GM23248 (cell line): ENCODE measurements around the gene ARL14EP. TPM values are rescaled to one million over a fixed set of nuclear protein-coding genes. Genes with fewer than 3 reads are reported as not detected.

Experiments
- DNase-seq: peaks from one replicate; pipeline ENCODE4 v3.0.0-alpha.2; 2015
- H2AFZ ChIP-seq: fragments of 200-600 bp; sonication (generic); 2 replicates; pipeline ENCODE4 v1.6.1; 2016; ENCODE audit warnings: antibody characterized with exemption
- H3F3A ChIP-seq: fragments of 200-600 bp; sonication (generic); 2 replicates; pipeline ENCODE4 v1.6.1; 2016; ENCODE audit warnings: mild to moderate bottlenecking, antibody characterized with exemption, mixed run types; ENCODE audit not compliant: insufficient read depth
- H3K27ac ChIP-seq: fragments of 200-600 bp; sonication (generic); 2 replicates; pipeline ENCODE4 v1.5.1; 2016; ENCODE audit warnings: mild to moderate bottlenecking
- H3K27me3 ChIP-seq: fragments of 200-600 bp; sonication (generic); replicated peaks from 2 replicates; pipeline ENCODE4 v1.6.1; 2016; ENCODE audit warnings: mild to moderate bottlenecking; ENCODE audit not compliant: insufficient read depth
- H3K36me3 ChIP-seq: fragments of 200-600 bp; sonication (generic); 2 replicates; pipeline ENCODE4 v1.6.1; 2016; ENCODE audit warnings: low read depth, mild to moderate bottlenecking
- H3K4me1 ChIP-seq: fragments of 200-600 bp; sonication (generic); 2 replicates; pipeline ENCODE4 v1.6.1; 2016; ENCODE audit warnings: mild to moderate bottlenecking; ENCODE audit not compliant: insufficient read depth
- H3K4me2 ChIP-seq: fragments of 200-600 bp; sonication (generic); one replicate; pipeline ENCODE4 v1.6.1; 2016; ENCODE audit warnings: mild to moderate bottlenecking; ENCODE audit not compliant: unreplicated experiment
- H3K4me3 ChIP-seq: fragments of 200-600 bp; sonication (generic); 2 replicates; pipeline ENCODE4 v1.5.1; 2016; ENCODE audit warnings: mild to moderate bottlenecking
- H3K79me2 ChIP-seq: fragments of 200-600 bp; sonication (generic); 2 replicates; pipeline ENCODE4 v1.6.1; 2016; ENCODE audit warnings: mild to moderate bottlenecking; ENCODE audit not compliant: insufficient read depth
- H3K9ac ChIP-seq: fragments of 200-600 bp; sonication (generic); 2 replicates; pipeline ENCODE4 v1.6.1; 2016; ENCODE audit warnings: mild to moderate bottlenecking
- H3K9me2 ChIP-seq: fragments of 200-600 bp; sonication (generic); 2 replicates; pipeline ENCODE4 v1.6.1; 2016; ENCODE audit warnings: mixed run types, mild to moderate bottlenecking, moderate library complexity; ENCODE audit not compliant: insufficient read depth
- H3K9me3 ChIP-seq: fragments of 200-600 bp; sonication (generic); one replicate; pipeline ENCODE4 v1.6.1; 2017; ENCODE audit warnings: low read depth
- H4K20me1 ChIP-seq: fragments of 200-600 bp; sonication (generic); 2 replicates; pipeline ENCODE4 v1.6.0; 2016; ENCODE audit not compliant: insufficient read depth
- EZH2 ChIP-seq: fragments of 200-600 bp; sonication (generic); IDR thresholded peaks from 2 replicates; pipeline ENCODE4 v1.6.1; 2018; ENCODE audit warnings: antibody characterized with exemption, mild to moderate bottlenecking; ENCODE audit not compliant: insufficient read depth, poor library complexity, severe bottlenecking
- EZH2phosphoT487 ChIP-seq: fragments of 200-600 bp; sonication (generic); IDR thresholded peaks from 2 replicates; pipeline ENCODE4 v1.6.1; 2018; ENCODE audit warnings: antibody characterized with exemption, moderate library complexity, mild to moderate bottlenecking, low read depth; ENCODE audit not compliant: insufficient read depth
- WGBS, 2 experiments: methylation state at CpG; one replicate each; pipeline ENCODE4 v1.1.6; 2015 to 2017; ENCODE audit warnings: low lambda C conversion rate in 2 of 2, low coverage in 1 of 2; ENCODE audit errors: missing lambda C conversion rate in 2 of 2; 5-methylcytosine and 5-hydroxymethylcytosine counted together
- in situ Hi-C: fragments of 300-500 bp; cut with MboI; formaldehyde crosslinking; loops from 2 replicates; pipeline ENCODE4 v1.15.0; 2020
- polyA plus RNA-seq: library from polyadenylated mRNA; unstranded; fragments of >200 nt; fragmentation: Nextera tagmentation; extraction: Ambion mirVana; gene quantifications from 2 replicates; pipeline ENCODE4 v1.2.1, GENCODE V29; 2016
- total RNA-seq: library from RNA; depleted of rRNA; stranded (reverse); fragments of >200 nt; shearing (Covaris generic); gene quantifications from 2 replicates; pipeline ENCODE4 v1.2.3, GENCODE V29; 2014

The ARL14EP gene
- total and polyA plus RNA-seq, 2 experiments from 2014 or later, result 30.2 to 34.4 TPM

DNA sequence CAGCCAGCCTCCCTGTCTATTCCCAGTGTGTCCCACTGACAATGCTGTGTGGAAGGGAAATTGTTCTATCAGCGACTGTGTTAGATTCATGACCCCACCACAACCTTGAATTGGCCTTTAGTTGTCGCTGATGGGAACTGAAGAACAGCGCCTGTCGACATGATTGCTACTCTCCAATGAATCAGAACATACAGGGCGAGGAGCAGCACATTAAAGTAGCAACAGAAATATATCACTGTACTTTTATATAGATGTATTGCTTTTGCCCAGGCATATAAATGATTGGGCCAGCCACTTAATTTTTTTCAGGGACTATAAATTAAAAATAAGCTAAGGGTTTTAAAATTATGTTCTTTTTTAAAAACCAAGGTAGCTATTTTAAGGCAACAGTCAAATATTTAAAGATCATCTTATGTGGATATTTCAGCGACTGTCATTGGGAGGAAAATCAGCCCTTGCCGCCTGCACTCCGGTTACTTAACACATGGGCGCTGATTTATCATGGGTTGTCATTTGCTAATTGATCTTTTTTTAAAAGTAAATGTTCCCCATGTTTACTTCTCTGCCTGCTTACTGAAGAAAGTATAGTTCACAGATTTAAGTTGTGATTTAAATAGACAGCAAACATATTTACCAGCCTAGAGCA lies 42.1 kb downstream of the ARL14EP start:
- no peaks in the 10 kb centered on the region for H3K9me2 ChIP-seq
- H3K9ac ChIP-seq, result no peak overlapping the region
- H3K27ac ChIP-seq, result no peak overlapping the region
- WGBS, 2 experiments, result 60 to 62% methylated on average over 9 of the region's 9 CpGs
- H3K27me3 ChIP-seq, result 0 out of 2 replicates have a peak, but pooled peaks cover 7% of the 10 kb centered on the region
- H3K4me2 ChIP-seq, result no peak overlapping the region
- no peaks in the 10 kb centered on the region for H3K9me3 ChIP-seq
- TF ChIP-seq EZH2phosphoT487, result no peak
- no peak for TF ChIP-seq EZH2
- DNase-seq, result no peak
- H2AFZ ChIP-seq, result no peak overlapping the region
- in situ Hi-C loops, result loop anchor here (25.0 kb wide), 1 partner anchor 547 kb away; no protein-coding TSS in a partner anchor
- no peaks in the 10 kb centered on the region for H4K20me1 ChIP-seq
- H3K4me3 ChIP-seq, result no peak overlapping the region
- no peaks in the 10 kb centered on the region for H3K4me1 ChIP-seq
- H3K79me2 ChIP-seq, result no peaks in the 10 kb centered on the region
- no peaks in the 10 kb centered on the region for H3K36me3 ChIP-seq
- no peaks in the 10 kb centered on the region for H3F3A ChIP-seq

- Histone ChIP-seq H3K36me3 (no peaks in the 10 kb centered on the region), H3K4me2 (no peak overlapping the region), H3K4me3 (no peak overlapping the region), H3K9me2 (no peaks in the 10 kb centered on the region), H2AFZ (no peak overlapping the region), H3K9ac (no peak overlapping the region), H3K79me2 (no peaks in the 10 kb centered on the region), H3K4me1 (no peaks in the 10 kb centered on the region), H3K9me3 (no peaks in the 10 kb centered on the region), H3K27me3 (0 out of 2 replicates have a peak, but pooled peaks cover 7% of the 10 kb centered on the region), H3K27ac (no peak overlapping the region), H4K20me1 (no peaks in the 10 kb centered on the region), H3F3A (no peaks in the 10 kb centered on the region)
- no peak for DNase-seq
- no peak for TF ChIP-seq EZH2
- no peak for TF ChIP-seq EZH2phosphoT487
- 61 to 66% methylated on average over 3 of the region's 3 CpGs for WGBS, 2 experiments
- in situ Hi-C loops, result loop anchor here (25.0 kb wide), 1 partner anchor 546 kb away; no protein-coding TSS in a partner anchor
These were observed 43.1 kb downstream of the ARL14EP start for GRCh38 chr11:30365793-30366517.

DNA sequence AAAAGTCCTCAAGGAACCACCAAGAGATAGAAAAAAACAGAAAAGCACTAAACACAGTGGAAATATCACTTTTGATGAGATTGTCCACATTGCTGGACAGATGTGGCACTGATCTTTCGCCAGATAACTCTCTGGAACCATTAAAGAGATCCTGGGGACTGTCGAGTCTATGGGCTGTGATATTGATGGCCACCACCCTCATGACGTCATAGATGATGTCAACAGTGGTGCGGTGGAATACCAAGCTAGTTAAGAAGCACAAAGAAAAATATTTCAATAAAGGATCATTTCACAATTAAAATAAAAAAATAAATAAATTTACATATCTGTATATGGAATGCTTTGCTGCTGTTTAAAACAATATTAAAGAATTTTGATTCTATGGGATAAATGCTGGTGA lies 45.5 kb downstream of the ARL14EP start:
- Histone ChIP-seq H3K9me2 (no peaks in the 10 kb centered on the region), H3K79me2 (no peaks in the 10 kb centered on the region), H2AFZ (no peak overlapping the region), H3K9me3 (no peaks in the 10 kb centered on the region), H3K4me1 (no peaks in the 10 kb centered on the region), H3K4me2 (no peak overlapping the region), H4K20me1 (no peaks in the 10 kb centered on the region), H3K9ac (no peak overlapping the region), H3K4me3 (no peak overlapping the region), H3K27ac (no peak overlapping the region), H3K27me3 (0 out of 2 replicates have a peak, but pooled peaks cover 9% of the 10 kb centered on the region), H3F3A (no peaks in the 10 kb centered on the region), H3K36me3 (no peaks in the 10 kb centered on the region)
- 33 to 42% methylated on average over 4 of the region's 4 CpGs for WGBS, 2 experiments
- TF ChIP-seq EZH2phosphoT487 (no peak), EZH2 (no peak)
- DNase-seq, result no peak
- in situ Hi-C loops, result loop anchor here (25.0 kb wide), 1 partner anchor 544 kb away; no protein-coding TSS in a partner anchor

DNA sequence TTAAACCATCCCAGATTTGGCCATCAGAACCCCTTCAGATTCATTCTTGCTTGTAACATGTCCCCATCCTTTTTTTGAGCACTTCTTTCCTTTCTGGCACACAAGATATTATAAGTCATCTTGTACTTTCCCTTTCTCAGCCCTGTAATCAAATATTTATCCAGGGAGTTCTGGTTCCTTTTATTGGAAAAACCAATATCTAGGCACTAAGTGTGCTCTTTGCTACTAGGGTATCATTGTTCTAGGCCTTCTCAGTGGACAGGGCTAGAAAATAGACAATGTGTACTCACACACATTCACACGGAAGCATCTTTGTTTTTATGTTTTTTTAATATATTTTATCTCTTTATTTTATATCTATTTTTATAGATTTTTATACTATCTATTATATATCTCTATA lies 47.3 kb downstream of the ARL14EP start:
- no peak for DNase-seq
- peaks cover 7% of the 10 kb centered on the region; the same call in 1 of the 2 replicates for H3K27me3 ChIP-seq

More for the DNA sequence above, 47.3 kb downstream of the ARL14EP start:
- H3K4me3 ChIP-seq, result no peak overlapping the region
- no peaks in the 10 kb centered on the region for H3K9me2 ChIP-seq
- no peak overlapping the region for H3K4me2 ChIP-seq
- no peak overlapping the region for H2AFZ ChIP-seq
- no peaks in the 10 kb centered on the region for H3F3A ChIP-seq
- H3K79me2 ChIP-seq, result no peaks in the 10 kb centered on the region
- no peaks in the 10 kb centered on the region for H3K4me1 ChIP-seq
- no peak overlapping the region for H3K27ac ChIP-seq
- no peaks in the 10 kb centered on the region for H3K9me3 ChIP-seq
- no peak for TF ChIP-seq EZH2phosphoT487
- no peak for TF ChIP-seq EZH2
- no peak overlapping the region for H3K9ac ChIP-seq
- H4K20me1 ChIP-seq, result no peaks in the 10 kb centered on the region
- in situ Hi-C loops, result loop anchor here (25.0 kb wide), 1 partner anchor 542 kb away; no protein-coding TSS in a partner anchor
- WGBS, 2 experiments, result 18 to 28% methylated on average over 1 of the region's 1 CpG
- no peaks in the 10 kb centered on the region for H3K36me3 ChIP-seq
